GM12878 (cell line): ENCODE data around the gene CD68.

Source experiments
- BHLHE40 ChIP-seq, 2 experiments: fragments of 450-650 bp in 1 of 2; IDR thresholded peaks; 2 replicates each; pipeline ENCODE4 v1.6.1; 2011 to 2017; ENCODE audit warnings: low read depth in 2 of 2, borderline replicate concordance in 1 of 2, improper control_type of control experiment in 1 of 2, low read length in 1 of 2, mild to moderate bottlenecking in 1 of 2
- BMI1 ChIP-seq: fragments of 450-650 bp; IDR thresholded peaks from 2 replicates; pipeline ENCODE4 v1.6.1; 2016; ENCODE audit warnings: mild to moderate bottlenecking, moderate library complexity, borderline replicate concordance
- CHD1 ChIP-seq: IDR thresholded peaks from 2 replicates; pipeline ENCODE4 v1.6.1; 2012; ENCODE audit warnings: low read depth, low read length, improper control_type of control experiment
- CTCF ChIP-seq, 3 experiments: IDR thresholded peaks in 2 of 3; conservative IDR thresholded peaks in 1 of 3; 2 replicates each; pipeline ENCODE4 v1.5.1; 2011; ENCODE audit warnings: low read depth in 3 of 3, low read length in 3 of 3, mild to moderate bottlenecking in 3 of 3, control low read depth in 2 of 3, moderate library complexity in 2 of 3, inconsistent platforms in 1 of 3, mixed read lengths in 1 of 3; ENCODE audit not compliant: control insufficient read depth in 2 of 3, insufficient read depth in 1 of 3; ENCODE audit errors: extremely low read depth in 1 of 3
- E2F4 ChIP-seq: IDR thresholded peaks from 2 replicates; pipeline ENCODE4 v1.6.1; 2012; ENCODE audit warnings: low read depth, low read length, improper control_type of control experiment
- E4F1 ChIP-seq: fragments of 450-650 bp; IDR thresholded peaks from 2 replicates; pipeline ENCODE4 v1.6.1; 2018; ENCODE audit warnings: borderline replicate concordance, mild to moderate bottlenecking; ENCODE audit not compliant: partially characterized antibody
- PAX5 ChIP-seq: IDR thresholded peaks from 2 replicates; pipeline ENCODE4 v1.6.1; 2011; ENCODE audit warnings: low read depth, low read length, borderline replicate concordance
- POLR2AphosphoS2 ChIP-seq: IDR thresholded peaks from 2 replicates; pipeline ENCODE4 v1.6.1; 2011; ENCODE audit warnings: low read depth, mild to moderate bottlenecking, low read length, improper control_type of control experiment, moderate library complexity
- POLR2AphosphoS5 ChIP-seq: IDR thresholded peaks from 2 replicates; pipeline ENCODE4 v1.6.1; 2011; ENCODE audit warnings: mild to moderate bottlenecking, low read length, inconsistent platforms
- SMAD5 ChIP-seq: IDR thresholded peaks from 2 replicates; pipeline ENCODE4 v1.6.1; 2016; ENCODE audit warnings: antibody characterized with exemption, low read depth
- TBL1XR1 ChIP-seq: IDR thresholded peaks from 2 replicates; pipeline ENCODE4 v1.6.1; 2012; ENCODE audit warnings: low read depth, low read length, improper control_type of control experiment

GRCh38 chr17:7626307-7626706 lies 46.9 kb downstream of the CD68 start:
- no peak for TF ChIP-seq CTCF (IDR thresholded peaks at IDR 0.05 in 2 of 3, conservative IDR thresholded peaks at IDR 0.05 in 1 of 3; ENCODE audit: control insufficient read depth in 2 of 3, extremely low read depth in 1 of 3, insufficient read depth in 1 of 3, low read depth in 3 of 3, low read length in 3 of 3)
- TF ChIP-seq SMAD5 = no peak
- no peak for TF ChIP-seq E2F4
- no peak for TF ChIP-seq TBL1XR1
- TF ChIP-seq E4F1 = no peak
- no peak for TF ChIP-seq POLR2AphosphoS5
- no peak for TF ChIP-seq CHD1
- no peak for TF ChIP-seq PAX5
- TF ChIP-seq BHLHE40 (IDR thresholded peaks at IDR 0.05; ENCODE audit: borderline replicate concordance in 1 of 2, low read depth in 2 of 2, low read length in 1 of 2) = no peak
- TF ChIP-seq POLR2AphosphoS2 = no peak
- no peak for TF ChIP-seq BMI1
